ENCODE data around the gene RC3H2. TPM values are rescaled to one million over a fixed set of nuclear protein-coding genes. Genes with fewer than 3 reads are reported as not detected.

RC3H2 gene
- total and polyA plus RNA-seq, 10 of the 15 experiments (the other 5 are each of a cell fraction or from before 2014, with no cell fraction given), result 7.2 to 25.5 (median 16.1) TPM

GRCh38 chr9:122954253-122954691 is 49.1 kb upstream of the RC3H2 start:
- Histone ChIP-seq H3K27ac (ENCODE audit: control insufficient read depth, insufficient read depth) (no peak overlapping the region), H3K9me3 (replicated peaks; ENCODE audit: control insufficient read depth, insufficient read depth, low read length) (peaks cover 1% of the 10 kb centered on the region; the same call in 1 of the 3 replicates), H3K36me3 (ENCODE audit: control insufficient read depth in 2 of 2, insufficient read depth in 2 of 2, low read length in 1 of 2) (no peaks in the 10 kb centered on the region), H4K20me1 (ENCODE audit: control insufficient read depth, insufficient read depth) (no peaks in the 10 kb centered on the region), H3K27me3 (replicated peaks in 1 of 2; ENCODE audit: control insufficient read depth in 2 of 2, insufficient read depth in 2 of 2, low read length in 1 of 2) (no peaks in the 10 kb centered on the region), H3K4me2 (ENCODE audit: control insufficient read depth, insufficient read depth) (no peak overlapping the region), H3K79me2 (ENCODE audit: control insufficient read depth, insufficient read depth, low read length) (peaks cover 50% of the 10 kb centered on the region), H3K9ac (ENCODE audit: control insufficient read depth, insufficient read depth, low read length) (no peak overlapping the region), H3K4me3 (no peak overlapping the region), H3K4me1 (ENCODE audit: control insufficient read depth, insufficient read depth, low read length) (peaks cover 5% of the 10 kb centered on the region; the same call in 1 of the 2 replicates), H2AFZ (ENCODE audit: control insufficient read depth, low read depth, low read length) (no peak overlapping the region)
- intact Hi-C loops (cut with micrococcal nuclease; ENCODE audit: unreplicated experiment) (no loop called here), in situ Hi-C loops (cut with MboI) (no loop called here)
- BruUV-seq (replicated peaks), result no TSS peak
- ATAC-seq (no peak), DNase-seq (ENCODE audit: low read depth, low spot score) (no peak), FAIRE-seq (no peak)
- ChIA-PET SMC1A (ENCODE audit: uncharacterized antibody, unreplicated experiment) (interaction anchor here (1.1 kb wide), 1 partner anchor 12 kb away, joined by 3 read pairs; no protein-coding TSS in a partner anchor), POLR2A (interaction anchor here (1.9 to 2.2 kb wide), 2 partner anchors 12 to 22 kb away, joined by 5 to 7 read pairs; no protein-coding TSS in a partner anchor), RAD21 (ENCODE audit: unreplicated experiment) (no interaction called here), CTCF (interaction anchor here (0.6 to 2.0 kb wide), 5 partner anchors 12 to 100 kb away, joined by 3 to 10 read pairs (median 4); no protein-coding TSS in a partner anchor)
- no peak for TF ChIP-seq ZNF274 (IDR thresholded peaks at IDR 0.05; ENCODE audit: insufficient read depth, insufficient read length)
- no peak for TF ChIP-seq RB1 (IDR thresholded peaks at IDR 0.05; ENCODE audit: borderline replicate concordance)
- TF ChIP-seq REST (IDR thresholded peaks at IDR 0.05; ENCODE audit: low read depth, low read length), result no peak
- TF ChIP-seq USF2 (IDR thresholded peaks at IDR 0.05; ENCODE audit: borderline replicate concordance, low read depth, low read length), result no peak
- no peak for TF ChIP-seq PML (IDR thresholded peaks at IDR 0.05; ENCODE audit: low read length)
- no peak for TF ChIP-seq ZNF687 (IDR thresholded peaks at IDR 0.05)
- no peak for TF ChIP-seq ATF7 (IDR thresholded peaks at IDR 0.05; ENCODE audit: low read depth)
- TF ChIP-seq BMI1 (IDR thresholded peaks at IDR 0.05; ENCODE audit: borderline replicate concordance), result no peak
- no peak for TF ChIP-seq SREBF2 (IDR thresholded peaks at IDR 0.05; ENCODE audit: low read length)
- TF ChIP-seq CUX1 (IDR thresholded peaks at IDR 0.05; ENCODE audit: insufficient replicate concordance, low read depth, low read length), result no peak
